EH (cell line): ENCODE results near the gene SLC39A13.
A peak's percentile ranks its signal among the peaks of the same experiment; 100 is the strongest.

Experiments used
- DNase-seq: peaks from one replicate; pipeline ENCODE4 v3.0.0-alpha.2; 2015; ENCODE audit warnings: low read depth

The SLC39A13 gene

DNA sequence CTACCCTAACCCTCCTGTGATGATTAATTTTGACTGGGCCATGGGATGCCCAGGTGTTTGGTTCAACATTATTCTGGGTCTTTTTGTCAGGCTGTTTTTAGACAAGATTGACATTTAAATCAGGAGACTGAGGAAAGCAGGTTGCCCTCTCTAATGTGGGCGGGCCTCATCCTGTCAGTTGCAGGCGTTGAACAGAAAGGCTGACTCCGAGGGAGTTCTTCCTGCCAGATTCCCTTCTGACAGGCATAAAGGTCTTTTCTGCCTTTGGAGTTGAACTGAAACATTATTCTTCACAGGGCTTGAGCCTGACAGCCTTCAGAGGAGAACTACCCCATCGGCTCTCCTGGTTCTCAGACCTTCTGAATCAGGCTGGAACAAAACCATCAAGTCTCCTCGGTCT, 22.1 kb downstream of the SLC39A13 start:
- no peak for DNase-seq

DNA sequence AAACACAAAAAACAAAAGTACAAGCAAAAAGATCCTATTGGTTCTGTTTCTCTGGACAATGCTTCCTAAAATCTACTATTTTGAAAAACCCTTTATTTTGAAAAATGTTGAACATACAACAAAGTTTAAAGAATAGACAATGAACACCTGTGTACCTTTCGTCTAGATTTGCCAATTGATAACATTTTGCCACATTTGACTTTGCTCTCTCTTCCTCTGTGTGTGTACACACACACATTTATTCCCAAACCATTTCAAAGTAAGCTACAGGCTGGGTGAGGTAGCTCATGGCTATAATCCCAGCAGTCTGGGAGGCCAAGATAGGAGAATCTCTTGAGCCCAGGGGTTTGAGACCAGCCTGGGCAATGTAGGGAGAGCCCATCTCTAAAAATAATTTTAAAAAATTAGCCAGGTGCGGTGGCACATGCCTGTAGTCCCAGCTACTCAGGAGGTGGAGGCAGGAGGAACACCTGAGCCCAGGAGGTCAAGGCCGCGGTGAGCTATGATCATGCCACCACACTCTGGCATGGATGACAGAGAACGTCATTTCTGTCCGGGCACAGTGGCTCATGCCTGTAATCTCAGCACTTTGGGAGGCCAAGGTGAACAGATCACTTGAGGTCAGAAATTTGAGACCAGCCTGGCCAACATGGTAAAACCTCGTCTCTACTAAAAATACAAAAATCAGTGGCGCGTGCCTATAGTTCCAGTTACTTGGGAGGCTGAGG, 23.1 kb downstream of the SLC39A13 start:
- DNase-seq = no peak

DNA sequence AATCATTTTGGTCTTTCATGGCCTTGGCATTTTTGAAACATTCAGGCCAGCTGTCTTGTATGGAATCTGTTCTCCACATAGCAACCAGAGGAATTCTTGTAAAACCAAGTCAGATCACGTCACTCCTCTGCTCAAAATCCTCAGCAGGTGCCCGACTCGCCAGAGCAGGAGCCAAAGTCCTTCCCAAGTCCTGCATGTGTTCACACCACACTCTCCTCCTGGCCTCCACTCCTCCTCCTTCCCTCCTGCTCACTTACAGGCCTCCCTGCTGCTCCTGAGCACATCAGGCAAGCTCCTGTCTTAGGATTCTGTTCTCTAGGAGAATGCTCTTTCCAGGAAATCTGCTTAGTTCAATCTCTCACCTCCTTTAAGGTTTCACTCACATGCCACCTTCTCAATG, 24.8 kb downstream of the SLC39A13 start:
- DNase-seq = peak; percentile 69

DNA sequence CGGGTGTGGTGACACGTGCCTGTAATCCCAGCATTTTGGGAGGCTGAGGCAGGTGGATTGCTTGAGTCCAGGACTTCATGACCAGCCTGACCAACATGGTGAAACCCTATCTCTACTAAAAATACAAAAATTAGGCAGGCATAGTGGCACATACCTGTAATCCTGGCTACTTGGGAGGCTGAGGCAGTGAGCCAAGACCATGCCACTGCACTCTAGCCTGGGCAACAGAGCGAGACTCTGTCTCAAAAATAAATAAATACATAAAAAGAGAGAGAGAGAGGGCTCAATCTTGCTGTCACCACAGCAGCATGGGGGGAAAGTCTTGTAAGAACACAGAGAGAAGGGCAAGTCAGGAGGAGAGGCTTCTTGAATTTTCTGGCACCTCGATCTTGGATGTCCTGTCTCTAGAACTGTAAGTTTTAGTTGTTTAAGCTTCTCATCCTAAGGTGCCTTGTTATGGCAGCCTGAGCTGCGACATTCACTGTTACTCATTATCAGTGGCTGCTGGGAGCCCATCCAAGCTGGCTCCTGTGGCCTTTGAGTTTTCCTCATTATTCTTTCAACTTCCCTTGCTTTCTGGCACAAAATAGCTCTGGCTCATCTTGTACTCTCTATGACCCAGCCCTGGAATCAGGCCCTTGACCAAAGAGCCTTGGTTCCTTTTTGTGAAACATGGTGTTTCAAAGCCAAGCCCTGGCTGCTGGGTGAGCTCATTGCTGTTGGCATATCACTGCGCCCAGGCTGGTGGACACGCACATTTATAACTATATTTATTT, 25.8 kb downstream of the SLC39A13 start:
- DNase-seq = peak; percentile 84

DNA sequence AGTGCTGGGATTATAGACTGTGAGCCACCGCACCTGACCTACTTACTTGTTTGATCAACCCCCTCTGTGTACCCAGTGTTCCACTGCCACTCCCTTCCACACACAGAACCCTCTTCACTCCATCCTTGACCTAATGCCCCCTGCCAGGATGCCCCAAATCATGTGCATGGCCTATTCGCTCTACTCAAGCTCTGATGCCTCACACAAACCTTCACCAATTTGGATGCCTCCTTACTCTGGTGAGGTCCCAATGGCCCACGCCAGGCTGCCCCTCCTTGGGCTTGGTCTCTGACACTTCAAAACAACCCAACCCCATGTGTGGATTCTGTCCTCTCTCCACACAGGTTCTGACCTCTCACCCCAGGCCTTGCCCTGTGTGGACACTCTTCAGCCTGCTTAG, 27.3 kb downstream of the SLC39A13 start:
- no peak for DNase-seq

DNA sequence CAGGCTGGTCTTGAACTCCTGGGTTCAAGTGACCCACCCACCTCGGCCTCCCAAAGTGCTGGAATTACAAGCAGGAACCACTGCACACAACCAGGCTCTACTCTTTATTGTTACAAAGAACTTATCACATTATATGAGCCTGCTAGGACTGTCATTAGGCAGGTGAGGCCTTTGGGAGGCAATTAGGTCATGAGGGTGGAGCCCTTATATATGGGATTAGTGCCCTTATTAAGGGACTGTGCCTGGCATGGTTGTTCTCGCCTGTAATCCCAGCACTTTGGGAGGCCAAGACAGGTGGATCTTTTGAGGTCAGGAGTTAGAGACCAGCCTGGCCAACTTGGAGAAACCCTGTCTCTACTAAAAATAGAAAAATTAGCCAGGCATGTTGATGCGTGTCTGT, 28.3 kb downstream of the SLC39A13 start:
- no peak for DNase-seq

DNA sequence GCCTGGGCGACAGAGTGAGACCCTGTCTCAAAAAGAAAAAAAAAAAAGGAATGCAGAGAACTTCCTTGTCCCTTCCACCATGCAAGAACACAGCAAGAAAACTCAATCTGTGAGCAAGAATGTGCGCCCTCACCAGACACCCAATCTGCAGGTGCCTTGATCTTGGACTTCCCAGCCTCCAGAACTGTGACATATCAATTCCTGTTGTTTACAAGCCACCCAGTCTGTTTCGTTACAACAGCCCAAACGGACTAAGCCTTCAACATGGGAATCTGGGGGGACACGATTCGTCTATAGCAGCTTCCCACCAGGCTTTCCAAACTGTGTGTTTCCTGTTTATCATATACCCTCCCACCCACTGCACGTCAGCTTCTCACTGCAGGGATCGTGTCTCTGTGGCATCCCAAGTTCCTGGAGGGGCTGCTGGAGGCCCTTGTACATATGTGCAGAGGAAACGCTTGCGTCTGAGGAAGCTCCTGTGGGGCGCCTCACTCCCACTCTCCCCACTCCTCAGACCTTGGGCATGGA, 28.9 kb downstream of the SLC39A13 start:
- DNase-seq = no peak

DNA sequence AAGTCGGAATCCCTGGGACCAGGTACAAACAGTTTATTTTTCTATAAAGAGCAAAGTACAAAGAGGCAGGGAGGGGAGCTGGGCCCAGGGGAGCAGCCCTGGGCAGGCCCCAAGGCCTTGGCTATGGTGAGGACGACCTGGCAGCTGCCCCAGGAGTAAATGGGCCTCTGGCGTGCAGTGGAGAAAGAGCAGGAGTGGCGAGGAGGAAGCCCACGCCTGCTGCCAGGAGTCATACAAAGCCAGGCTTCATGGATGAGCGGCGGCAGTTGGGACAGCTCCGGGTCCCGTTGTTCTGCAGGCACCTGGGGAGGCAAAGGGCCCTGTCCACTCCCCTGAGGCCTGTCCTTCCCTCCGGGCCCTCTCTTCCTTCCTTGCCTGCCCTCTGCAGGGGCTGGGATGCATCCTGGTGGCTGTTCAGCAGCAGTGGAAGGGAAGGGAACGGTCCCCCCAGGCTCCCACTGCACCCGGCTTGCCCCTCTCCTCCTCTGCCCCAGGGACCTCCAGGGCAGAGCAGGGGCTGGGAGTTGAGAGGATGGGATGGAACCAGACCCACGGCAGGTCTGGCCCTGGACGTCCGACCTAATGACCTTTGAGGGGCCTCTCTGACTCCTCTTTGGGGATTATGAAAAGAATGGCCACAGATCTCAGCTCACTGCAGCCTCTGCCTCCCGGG, 29.5 kb downstream of the SLC39A13 start:
- no peak for DNase-seq

DNA sequence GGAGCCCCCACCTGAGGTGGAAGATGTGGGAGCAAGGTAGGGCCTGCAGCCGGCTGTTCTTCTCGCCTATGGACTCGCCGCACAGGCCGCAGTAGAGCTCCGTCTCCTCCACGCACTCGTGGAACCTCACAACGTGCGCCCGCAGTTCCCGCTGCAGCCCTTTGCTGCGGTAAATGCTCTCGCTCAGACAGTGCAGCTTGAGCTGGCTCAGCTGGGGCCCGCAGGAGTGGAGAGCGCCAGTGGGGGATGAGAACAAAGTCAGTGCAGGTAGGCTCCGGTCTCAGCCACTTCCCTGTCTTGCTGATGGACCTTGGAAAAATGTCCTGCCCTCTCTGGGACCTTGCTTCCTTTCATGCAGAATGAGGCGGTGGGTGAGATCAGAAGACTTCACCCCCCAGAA, 30.3 kb downstream of the SLC39A13 start:
- no peak for DNase-seq

DNA sequence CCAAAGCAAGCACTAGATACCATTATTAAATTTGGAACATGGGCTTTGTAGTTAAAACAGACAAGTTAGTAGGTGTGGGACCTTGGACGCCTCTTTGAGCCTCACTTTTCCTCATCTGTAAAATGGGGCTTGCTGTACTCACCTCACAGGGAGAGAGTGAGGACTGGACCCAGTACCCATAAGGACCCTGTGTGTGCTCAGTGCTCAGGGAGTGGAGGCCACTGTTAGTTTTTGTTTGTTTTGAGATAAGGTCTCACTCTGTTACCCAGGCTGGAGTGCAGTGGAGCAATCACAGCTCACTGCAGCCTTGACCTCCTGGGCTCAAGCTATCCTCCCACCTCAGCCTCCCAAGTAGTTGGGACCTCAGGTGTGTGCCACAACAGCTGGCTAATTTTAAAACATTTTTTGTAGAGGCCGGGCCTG, 31.7 kb downstream of the SLC39A13 start:
- no peak for DNase-seq

DNA sequence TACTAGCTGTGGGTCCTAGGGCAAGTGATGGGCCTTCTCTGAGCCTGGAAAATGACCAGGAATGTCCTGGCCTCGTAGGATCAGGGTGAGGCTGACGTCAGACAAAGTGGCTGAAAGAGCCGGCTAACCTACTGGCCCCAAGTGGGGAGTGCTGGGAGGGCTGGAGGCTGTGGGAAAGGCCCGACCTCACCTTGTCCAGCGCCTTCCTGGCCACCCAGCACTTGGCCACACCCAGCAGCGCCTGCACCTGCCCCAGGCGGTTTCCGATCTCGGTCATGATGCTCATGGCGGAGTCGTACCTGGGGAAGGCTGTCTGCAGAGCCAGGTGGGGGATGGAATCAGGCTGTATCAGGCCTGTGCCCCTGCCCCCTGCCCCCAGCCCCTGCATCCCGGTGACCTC, 33.0 kb downstream of the SLC39A13 start:
- no peak for DNase-seq

DNA sequence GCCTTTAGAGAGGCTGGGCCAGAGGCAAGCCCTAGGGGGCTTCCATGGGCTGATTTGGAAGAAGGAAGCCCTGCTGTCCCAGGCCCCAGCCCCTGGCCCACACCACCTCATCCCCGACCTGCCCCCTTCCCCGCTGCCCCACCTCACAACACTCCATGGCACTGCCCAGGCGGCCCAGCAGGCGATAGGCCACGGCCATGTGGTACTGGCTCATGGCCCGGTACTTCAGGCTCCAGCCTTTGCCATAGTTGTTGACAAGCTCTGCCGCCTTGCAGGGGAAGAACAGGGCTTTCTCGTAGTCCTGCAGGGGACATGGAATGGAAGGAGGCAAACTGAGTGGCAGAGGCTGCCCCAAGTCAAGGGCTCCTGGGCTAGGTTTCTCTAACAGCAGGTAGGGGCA, 34.1 kb downstream of the SLC39A13 start:
- DNase-seq = no peak

DNA sequence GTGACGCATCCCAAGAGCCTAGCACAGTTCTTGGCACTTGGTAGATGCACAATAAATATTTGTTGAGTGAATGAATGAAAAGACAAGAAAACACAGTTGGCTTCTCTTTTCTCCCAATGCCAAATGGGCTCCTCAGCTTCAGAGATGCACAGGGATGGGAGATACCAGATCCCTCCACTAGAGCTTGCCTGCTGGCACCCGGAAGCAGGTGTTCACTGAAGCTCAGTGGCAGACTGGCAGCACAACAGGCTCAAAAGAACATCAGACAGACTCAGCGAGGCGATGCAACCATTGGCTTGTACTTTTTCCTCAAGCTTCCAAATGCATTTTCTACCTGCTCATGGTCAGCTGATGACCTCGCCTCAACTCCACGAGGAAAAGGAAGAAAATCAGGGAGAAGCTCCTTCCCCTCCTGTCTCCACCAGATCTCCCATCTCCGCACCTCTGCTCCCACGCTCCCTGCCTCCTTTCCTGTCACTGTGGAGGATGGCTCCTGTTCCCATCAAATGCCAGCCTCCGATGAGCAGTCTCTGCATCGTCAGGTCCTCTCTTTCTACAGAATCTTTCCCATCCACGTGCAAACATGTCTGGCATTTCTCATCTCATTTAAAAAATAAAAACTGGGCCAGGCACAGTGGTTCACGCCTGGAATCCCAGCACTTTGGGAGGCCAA, 34.8 kb downstream of the SLC39A13 start:
- DNase-seq = no peak

DNA sequence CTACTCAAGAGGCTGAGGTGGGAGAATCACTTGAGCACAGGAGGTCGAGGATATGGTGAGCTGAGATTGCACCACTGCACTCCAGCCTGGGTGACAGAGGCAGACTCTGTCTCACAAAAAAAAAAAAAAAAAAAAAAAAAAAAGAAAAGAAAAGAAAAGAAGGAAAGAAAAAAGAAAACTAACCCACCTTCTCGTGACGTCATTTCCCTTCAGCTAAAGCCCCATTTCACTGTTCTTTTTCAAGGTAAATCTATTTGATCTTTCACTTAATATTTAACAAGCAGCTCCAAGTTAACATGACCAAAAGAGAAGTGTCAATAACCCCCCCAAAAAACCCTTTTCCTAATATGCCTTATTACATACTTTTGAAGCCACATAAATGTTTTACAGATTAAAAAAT, 35.4 kb downstream of the SLC39A13 start:
- no peak for DNase-seq

DNA sequence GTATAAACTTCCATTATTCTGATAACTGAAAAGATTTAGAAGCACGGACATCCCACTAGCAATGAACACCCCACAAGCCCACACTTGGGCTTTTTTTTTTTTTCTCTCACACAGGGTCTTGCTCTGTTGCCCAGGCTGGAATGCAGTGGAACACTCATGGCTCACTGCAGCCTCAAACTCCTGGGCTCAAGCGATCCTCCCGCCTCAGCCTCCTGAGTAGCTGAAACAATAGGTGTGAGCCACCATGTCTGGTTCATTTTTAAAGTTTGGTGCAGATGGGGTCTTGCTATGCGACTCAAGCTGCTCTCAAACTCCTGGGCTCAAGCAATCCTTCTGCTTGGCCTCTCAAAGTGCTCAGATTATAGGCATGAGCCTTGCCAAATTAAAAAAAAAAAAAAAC, 37.5 kb downstream of the SLC39A13 start:
- no peak for DNase-seq

DNA sequence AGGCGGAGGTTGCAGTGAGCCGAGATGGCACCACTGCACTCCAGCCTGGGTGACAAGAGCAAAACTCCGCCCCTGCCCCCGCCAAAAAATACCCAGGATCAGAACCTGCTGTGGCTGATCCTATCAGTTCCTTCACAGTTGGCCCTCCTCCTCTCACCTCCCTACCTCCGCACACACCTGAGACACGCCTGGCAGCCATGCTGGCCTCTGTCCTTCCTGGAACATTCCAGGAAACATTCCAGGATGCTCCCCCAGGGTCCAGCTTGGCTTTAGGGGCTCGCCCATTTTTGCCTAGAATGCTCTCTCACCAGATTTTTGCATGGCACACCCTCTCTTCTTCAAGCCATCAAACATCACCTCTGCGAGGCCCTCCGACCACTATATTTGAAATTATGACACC, 38.4 kb downstream of the SLC39A13 start:
- DNase-seq = no peak

DNA sequence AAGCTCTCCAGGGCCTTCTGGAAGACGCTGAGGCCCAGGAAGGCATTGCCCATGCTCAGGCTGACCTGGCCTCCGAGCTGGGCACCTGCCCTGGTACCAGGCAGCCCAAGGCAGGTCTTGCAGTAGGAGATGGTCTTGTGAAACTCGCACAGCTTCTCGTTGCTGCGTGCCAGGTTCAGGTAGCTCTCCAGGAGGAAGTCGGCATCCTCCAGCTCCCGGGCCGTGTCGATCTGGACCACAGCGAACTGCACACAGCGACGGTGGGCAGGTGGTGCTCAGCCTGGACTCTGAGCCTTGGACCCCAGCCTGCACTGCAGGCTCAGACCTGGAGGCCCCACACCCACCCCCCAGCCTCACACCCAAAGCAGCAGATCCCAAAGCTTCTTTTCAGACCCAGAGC, 39.5 kb downstream of the SLC39A13 start:
- no peak for DNase-seq

DNA sequence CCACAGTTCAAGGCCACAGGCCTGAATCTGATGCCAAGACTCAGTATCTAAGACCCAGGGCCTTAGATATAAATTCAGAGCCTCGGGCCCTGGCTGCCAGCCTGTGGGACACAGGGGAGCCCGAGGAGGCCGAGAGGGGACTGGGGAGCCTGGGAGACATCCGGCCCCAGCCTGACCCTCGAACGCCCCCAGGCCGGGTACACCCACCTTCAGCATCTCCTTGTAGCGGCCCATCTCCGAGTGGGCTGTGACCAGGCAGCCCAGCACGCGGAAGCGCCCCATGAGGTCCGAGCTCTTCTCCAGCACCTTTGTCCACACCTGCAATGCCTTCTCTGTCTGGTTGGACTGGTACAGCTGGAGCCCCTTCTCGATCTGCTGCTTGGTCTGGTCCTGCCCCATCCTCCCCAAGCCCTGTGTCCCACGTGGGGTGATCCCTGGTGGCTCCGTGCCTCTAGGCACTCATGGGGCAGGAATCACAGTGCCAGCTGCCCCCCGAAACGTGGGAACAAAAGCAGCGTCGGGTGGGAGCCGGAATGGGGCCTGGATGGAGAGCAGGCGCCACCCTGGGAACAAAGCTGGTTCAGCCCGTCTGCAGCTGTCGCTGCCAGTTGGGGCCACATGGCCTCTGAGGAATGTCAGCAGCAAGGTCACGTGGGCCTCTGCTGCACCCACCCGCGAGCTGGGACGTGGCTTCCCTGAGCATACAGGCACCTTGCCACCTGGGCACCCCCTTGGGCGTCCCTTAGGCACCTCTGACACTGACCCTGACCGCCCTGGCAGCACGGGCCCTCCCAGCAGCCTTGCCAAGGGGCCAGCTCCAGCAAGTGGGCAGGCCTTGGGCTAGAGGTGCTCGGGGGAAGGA, 40.4 kb downstream of the SLC39A13 start, which contains the start of gene RAPSN:
TSS of gene RAPSN (minus strand) at position 571 of the 862 bp plus-strand sequence. CDS start at position 399, 172 bp downstream.
- no peak for DNase-seq

DNA sequence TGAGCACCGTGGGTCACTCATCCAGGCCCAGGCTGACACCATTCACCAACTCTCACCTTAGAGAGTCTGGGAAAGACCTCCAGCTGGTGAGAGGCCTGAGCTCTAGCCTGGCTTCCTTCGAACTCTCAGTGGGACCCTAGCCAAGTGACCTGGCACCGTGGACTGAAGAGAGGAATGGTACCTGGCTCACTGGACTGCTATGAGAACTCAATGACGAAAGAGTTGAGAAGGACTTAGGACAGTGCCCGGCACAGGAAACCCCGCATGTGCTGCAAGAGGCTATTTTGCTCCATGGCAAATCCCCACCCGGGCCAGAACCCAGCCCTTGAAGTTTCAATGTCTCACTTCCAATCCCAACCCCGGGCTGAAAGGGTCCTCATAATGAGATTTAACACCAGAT, 41.2 kb downstream of the SLC39A13 start:
- no peak for DNase-seq

DNA sequence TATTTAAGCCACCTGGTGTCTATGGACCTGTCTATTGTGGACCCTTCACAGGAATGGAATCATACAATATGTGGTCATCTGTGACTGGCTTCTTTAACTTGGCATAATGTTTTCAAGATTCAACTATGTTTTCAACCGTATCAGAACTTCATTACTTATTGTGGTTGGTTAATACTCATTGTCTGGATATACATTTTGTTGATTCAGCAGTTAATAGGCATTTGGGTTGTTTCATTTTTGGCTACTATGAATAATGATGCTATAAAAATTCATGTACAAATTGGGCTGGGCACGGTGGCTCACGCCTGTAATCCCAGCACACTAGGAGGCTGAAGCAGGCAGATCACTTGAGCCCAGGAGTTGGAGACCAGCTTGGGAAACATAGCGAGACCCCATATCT, 43.0 kb downstream of the SLC39A13 start:
- no peak for DNase-seq

DNA sequence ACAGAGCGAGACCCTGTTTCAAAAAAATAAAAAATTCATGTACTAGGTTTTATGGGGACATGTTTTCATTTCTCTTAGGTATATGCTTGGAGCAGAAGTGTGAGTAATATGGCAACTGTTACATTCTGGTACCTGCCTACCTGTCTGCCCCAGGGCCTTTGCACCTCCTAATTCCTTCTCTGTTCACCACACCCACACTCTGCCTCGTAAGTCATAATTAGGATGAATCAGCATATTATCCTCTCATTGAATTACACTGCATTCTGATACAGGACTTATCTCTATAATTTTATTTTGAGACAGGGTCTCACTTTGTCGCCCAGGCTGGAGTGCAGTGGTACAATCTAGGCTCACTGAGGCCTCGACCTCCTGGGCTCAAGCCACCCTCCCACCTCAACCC, 43.6 kb downstream of the SLC39A13 start:
- DNase-seq = no peak
